OCI-M2 (cell line): ENCODE results near the gene CLCF1.
"Not testable (repeated sequence)": the region's sequence is repeated elsewhere in the genome, so short reads cannot be mapped to it uniquely, and the experiment has no call there.

Source experiments
- DNase-seq: peaks from one replicate; lab custom pipeline; 2025; ENCODE audit not compliant: unreplicated experiment; lab: John Stamatoyannopoulos, UW

Gene CLCF1

GRCh38 chr11:67345247-67345919, 28.0 kb downstream of the CLCF1 start:
- DNase-seq = no peak

- no peak for DNase-seq
Observed at GRCh38 chr11:67344264-67344663, 29.1 kb downstream of the CLCF1 start.

GRCh38 chr11:67337257-67337656, 36.1 kb downstream of the CLCF1 start:
- no peak for DNase-seq

- DNase-seq = no peak
Observed at GRCh38 chr11:67332081-67332691, 41.2 kb downstream of the CLCF1 start.

- DNase-seq = no peak
Observed at GRCh38 chr11:67323526-67323925, 49.9 kb downstream of the CLCF1 start.

GRCh38 chr11:67322049-67322448, 51.3 kb downstream of the CLCF1 start:
- DNase-seq = no peak

GRCh38 chr11:67321313-67321871, 52.0 kb downstream of the CLCF1 start:
- no peak for DNase-seq

GRCh38 chr11:67320691-67321090, 52.7 kb downstream of the CLCF1 start:
- DNase-seq = no peak

GRCh38 chr11:67320011-67320410, 53.4 kb downstream of the CLCF1 start:
- DNase-seq = no peak

- DNase-seq = not testable (repeated sequence)
Observed at GRCh38 chr11:67318876-67319275, 54.5 kb downstream of the CLCF1 start.

- no peak for DNase-seq
Observed at GRCh38 chr11:67317888-67318555, 55.4 kb downstream of the CLCF1 start.

- peak; percentile 82 for DNase-seq
Observed at GRCh38 chr11:67317205-67317887, 56.1 kb downstream of the CLCF1 start.

- DNase-seq = no peak
Observed at GRCh38 chr11:67316882-67317204, 56.6 kb downstream of the CLCF1 start.

GRCh38 chr11:67315325-67315909, 58.0 kb downstream of the CLCF1 start:
- no peak for DNase-seq

- no peak for DNase-seq
Observed at GRCh38 chr11:67314218-67314617, 59.2 kb downstream of the CLCF1 start.
